C1 segment of cervical spinal cord (tissue), 14 donors: ENCODE data around the gene COQ10A.
"Not testable (repeated sequence)": the region's sequence is repeated elsewhere in the genome, so short reads cannot be mapped to it uniquely, and the experiment has no call there.

Experiments used
- DNase-seq, 14 donors: peaks; one replicate each; lab custom pipeline; 2025; lab: John Stamatoyannopoulos, UW

COQ10A gene

GRCh38 chr12:56243731-56244181 lies 23.0 kb upstream of the COQ10A start:
- no peak for DNase-seq

- no peak for DNase-seq
These were observed 22.2 kb upstream of the COQ10A start for GRCh38 chr12:56244494-56244893.

DNA sequence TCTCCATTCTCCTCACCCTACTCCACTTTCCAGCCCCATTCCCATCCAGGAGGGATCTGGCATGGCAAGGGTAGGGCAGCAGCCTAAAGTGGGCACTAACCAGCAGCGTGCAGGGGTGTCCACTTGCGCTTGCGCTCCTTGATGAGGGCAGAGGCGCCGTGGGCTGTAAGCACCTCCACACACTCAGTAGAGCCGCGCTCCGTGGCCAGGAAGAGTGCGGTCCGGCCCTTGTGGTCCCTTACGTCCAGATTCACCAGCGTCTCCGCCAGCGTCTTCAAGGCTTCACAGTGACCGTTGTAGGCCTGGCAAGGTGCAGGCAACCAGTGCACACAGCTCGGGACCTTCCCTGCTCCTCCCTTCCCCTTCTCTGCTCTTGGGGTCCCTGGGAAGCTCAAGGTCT lies 18.8 kb upstream of the COQ10A start:
- no peak for DNase-seq

- DNase-seq: no peak
These were observed 18.0 kb upstream of the COQ10A start for GRCh38 chr12:56248711-56249110.

- DNase-seq: no peak
These were observed 14.1 kb upstream of the COQ10A start for GRCh38 chr12:56252649-56253048.

GRCh38 chr12:56253091-56253490 lies 13.7 kb upstream of the COQ10A start:
- DNase-seq: no peak

- no peak for DNase-seq
These were observed 11.1 kb upstream of the COQ10A start for GRCh38 chr12:56255671-56256070.

GRCh38 chr12:56256326-56256960 lies 10.3 kb upstream of the COQ10A start:
- peak in 2 of 14 donors; percentile 25 to 72 for DNase-seq

- DNase-seq: no peak
These were observed 9.7 kb upstream of the COQ10A start for GRCh38 chr12:56257071-56257470.

DNA sequence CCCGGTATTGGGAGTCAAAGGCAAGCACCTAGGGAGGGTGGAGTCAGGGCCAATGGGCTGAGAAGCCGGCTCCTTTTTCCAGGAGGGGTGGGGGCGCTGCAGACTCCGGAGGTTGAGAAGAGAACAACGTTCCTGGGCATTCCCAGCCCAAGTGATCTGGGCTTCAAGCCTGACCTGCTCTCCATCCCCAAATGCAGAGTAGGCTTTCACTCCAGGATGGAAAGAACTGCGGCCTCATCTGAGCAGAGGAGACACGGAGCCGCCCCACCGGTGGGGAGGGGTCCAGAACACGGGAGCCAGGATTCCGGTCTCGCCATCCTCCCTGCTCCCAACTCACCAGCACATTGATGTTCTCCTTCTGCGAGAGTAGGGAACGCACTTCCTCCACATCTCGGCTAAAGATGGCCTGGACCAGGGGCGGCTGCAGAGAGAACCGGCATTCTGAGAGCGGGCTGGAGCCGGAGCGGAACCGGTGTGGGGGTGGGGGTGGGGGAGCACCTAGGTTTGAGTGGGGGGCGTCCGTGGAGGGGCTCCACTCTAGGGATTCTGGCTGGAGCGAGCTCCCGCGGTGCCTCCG lies 9.2 kb upstream of the COQ10A start:
- DNase-seq: peak in 4 of 14 donors; percentile 30 to 54 (median 39)

DNA sequence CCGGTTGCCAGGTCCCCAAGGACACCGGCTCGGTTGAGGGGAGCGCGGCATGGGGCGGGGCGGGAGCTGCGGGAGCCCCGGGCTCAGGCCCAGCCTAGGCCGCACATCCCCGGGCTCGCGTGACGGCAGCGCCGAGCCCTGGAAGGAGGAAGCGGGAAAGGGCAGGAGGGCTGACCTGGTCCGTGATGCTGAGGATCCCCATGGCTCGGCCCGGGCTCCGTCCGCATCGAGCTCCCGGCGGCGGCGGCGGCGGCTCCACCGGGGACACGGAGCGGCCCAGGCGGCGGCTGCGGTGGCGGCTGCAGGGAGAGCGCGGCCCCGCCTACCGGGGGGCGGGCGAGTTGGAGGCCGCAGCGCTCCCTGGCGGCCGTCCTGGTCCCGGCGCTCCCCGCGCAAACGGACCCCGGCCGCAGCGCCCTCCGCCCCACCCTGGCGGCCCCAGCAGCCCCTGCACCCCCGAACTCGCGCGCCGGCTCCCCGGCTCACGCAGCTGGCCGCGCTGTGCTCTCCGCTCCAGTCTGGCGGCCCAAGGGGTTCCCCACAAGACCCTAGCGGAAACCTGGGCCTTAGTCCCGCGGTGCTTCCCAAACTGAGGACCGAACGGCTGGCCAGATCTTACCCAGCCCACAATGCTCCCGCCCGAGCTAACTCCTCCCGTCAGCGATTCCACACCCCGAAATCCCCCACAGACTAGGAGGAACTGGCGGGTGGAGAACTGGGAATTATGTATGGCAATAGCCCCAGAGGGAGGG lies 8.5 kb upstream of the COQ10A start, which contains the start of gene ANKRD52:
ANKRD52 (minus strand) TSS at position 317 of the 752 bp plus-strand sequence; CDS start at position 202, 115 bp downstream.
- DNase-seq: peak; percentile 35 to 85 (median 73)

- DNase-seq: no peak
These were observed 7.9 kb upstream of the COQ10A start for GRCh38 chr12:56258820-56259183.

DNA sequence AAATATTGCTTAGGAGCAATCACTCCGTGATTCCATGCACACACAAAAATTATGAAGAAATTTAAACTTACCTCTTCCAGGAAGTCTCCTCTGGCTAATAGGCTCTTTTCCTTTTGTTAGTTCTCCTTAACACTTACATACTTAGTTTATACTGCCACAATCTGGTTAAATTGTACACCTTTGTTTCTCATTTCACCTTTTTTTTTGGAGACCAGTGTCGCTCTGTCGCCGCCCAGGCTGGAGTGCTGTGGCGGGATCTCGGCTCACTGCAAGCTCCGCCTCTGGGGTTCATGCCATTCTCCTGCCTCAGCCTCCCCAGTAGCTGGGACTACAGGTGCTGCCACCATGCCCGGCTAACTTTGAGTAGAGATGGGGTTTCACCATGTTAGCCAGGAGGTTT lies 6.4 kb upstream of the COQ10A start:
- no peak for DNase-seq

- no peak for DNase-seq
These were observed 5.8 kb upstream of the COQ10A start for GRCh38 chr12:56260921-56261320.

GRCh38 chr12:56261503-56262232 lies 5.1 kb upstream of the COQ10A start:
- DNase-seq: no peak

DNA sequence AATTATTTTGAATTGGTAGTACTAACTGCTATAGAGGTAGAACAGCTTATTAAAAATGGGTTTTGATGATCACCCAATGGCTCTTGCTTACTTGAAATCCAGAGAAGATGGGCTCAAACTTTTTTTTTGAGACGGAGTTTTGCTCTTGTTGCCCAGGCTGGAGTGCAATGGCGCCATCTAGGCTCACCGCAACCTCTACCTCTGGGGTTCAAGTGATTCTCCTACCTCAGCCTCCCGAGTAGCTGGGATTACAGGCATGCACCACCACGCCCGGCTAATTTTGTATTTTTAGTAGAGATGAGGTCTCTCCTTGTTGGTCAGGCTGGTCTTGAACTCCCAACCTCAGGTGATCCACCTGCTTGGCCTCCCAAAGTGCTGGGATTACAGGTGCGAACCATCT lies 3.8 kb upstream of the COQ10A start:
- DNase-seq: not testable (repeated sequence)

DNA sequence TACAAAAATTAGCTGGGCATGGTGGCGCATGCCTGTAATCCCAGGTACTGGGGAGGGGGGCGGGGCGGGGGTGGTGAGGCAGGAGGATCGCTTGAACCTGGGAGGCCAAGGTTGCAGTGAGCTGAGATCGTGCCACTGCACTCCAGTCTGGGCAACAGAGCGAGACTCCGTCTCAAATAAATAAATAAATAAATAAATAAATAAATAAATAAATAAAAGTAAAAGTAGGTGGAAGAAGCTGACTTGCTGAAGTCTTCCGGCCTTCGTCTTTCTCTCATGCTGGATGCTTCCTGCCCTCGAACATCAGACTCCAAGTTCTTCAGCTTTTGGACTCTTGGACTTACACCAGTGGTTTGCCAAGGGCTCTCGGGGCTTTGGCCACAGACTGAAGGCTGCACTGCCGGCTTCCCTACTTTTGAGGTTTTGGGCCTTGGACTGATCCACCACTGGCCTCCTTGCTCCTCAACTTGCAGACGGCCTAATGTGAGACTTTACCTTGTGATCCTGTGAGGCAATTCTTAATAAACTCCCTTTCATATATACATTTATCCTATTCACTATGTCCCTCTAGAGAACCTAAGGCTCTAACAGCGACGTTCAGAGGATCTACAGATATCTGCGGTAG lies 562 bp upstream of the COQ10A start:
- not testable (repeated sequence) for DNase-seq

DNA sequence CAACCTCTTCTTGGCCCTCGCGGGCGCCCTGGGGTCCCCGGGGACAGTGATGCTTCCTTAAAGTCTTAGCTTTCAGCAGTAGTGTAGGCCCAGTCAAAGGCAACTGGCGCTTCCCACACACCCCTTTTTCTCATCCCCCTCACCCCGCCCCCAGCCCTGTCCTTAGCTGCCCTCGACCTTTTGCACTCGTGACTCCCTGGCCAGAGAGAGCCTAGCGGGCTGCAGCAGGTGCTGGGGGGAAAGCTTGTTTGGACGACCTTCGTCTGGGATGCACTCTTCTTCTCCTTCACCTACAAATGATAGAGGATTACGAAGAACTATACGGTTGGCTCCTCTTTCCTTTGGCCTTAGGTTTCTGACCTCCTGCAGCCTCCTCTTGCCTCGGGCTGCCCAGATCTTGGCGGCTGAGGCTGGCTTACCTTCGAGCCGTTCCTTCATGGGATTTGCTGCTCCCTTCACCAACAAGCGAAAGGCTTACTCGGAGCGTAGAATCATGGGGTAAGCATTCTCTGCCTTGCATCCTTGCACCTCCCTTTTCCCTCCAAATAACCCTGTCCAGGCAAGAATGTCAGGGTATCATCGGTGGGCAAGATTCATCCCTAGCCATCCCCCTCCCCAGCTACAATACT lies 815 bp downstream of the COQ10A start:
- DNase-seq: peak in 1 of 14 donors; percentile 23

DNA sequence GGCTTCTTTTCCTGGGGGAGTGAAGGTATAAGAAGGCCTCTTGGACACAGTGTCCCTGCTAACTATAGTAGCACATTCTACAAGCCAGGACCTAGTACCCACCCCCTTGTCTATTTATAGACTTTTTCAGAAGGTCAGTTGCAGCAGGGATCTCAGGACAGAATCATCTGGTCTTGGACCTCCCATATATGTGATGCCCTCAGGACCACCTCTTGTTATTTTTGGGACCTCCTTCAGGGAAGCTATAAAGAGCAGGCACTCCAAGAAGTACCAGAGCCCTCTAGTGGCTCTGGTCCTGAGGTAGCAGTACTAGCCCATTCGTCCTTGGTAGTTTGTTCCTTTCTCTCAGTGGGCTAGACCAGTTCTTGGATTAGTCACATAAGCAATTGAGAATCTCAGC lies 4.3 kb downstream of the COQ10A start:
- DNase-seq: no peak

DNA sequence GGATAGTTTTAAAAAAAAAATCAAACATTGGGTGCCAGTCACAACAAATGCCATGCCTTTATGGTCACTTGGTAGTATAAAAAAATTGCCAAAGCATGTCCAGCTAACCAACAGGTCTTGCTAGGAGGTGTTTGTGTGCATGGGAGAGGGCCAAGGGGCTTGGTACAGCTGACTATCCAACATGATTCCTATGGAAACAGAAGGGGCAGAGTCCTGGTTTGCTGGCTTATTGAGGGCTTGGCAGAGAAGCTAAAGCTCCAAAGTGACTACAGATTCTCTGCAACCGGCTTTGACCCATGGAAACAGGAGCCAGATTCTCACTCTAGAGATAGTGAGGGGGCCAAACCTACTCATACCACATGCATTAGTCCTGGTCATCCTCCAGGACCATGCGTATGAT lies 5.7 kb downstream of the COQ10A start:
- not testable (repeated sequence) for DNase-seq

DNA sequence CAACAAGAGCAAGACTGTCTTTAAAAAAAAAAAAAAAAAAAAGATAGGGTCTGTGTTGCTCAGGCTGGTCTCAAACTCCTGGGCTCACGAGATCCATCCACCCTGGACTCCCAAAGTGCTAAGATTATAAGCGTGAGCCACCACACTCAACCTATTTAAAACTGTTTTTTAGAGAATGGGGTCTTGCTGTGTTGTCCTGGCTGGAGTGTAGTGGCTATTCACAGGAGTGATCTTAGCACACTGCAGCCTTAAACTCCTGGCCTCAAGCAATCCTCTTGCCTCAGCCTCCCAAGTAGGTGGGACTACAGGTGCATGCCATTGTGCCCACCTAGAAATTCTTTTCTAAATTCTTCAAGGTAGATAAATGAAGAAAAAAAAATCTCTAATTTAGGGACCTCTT lies 7.6 kb downstream of the COQ10A start:
- no peak for DNase-seq
